Kidney (tissue), 14 donors: ENCODE measurements around the gene ECT2. TPM values are rescaled to one million over a fixed set of nuclear protein-coding genes. Genes with fewer than 3 reads are reported as not detected.

Experiments
- DNase-seq, 5 donors: peaks; one replicate each; pipeline ENCODE4 v3.0.0-alpha.2; 2013 to 2020
- FAIRE-seq: peaks from 2 replicates; lab custom pipeline; 2012; peaks lifted over from hg19 to GRCh38; lab: Jason Lieb, UNC
- H3K27ac ChIP-seq, 2 donors: one replicate each; pipeline ENCODE4 v1.7.0; 2013; ENCODE audit warnings: low read depth in 2 of 2, low read length in 2 of 2, inconsistent platforms in 1 of 2
- H3K27me3 ChIP-seq: one replicate; pipeline ENCODE4 v1.7.1; 2013; ENCODE audit warnings: low read length, inconsistent platforms; ENCODE audit not compliant: control insufficient read depth, insufficient read depth
- H3K36me3 ChIP-seq, 3 donors: one replicate each; pipeline versions ENCODE4 v1.7.0 to v1.7.1; 2013; ENCODE audit warnings: low read length in 3 of 3, control low read depth in 1 of 3, inconsistent platforms in 1 of 3; ENCODE audit not compliant: insufficient read depth in 3 of 3, control insufficient read depth in 2 of 3
- H3K4me1 ChIP-seq, 3 donors: one replicate each; pipeline versions ENCODE4 v1.7.0 to v1.7.1; 2013; ENCODE audit warnings: low read length in 3 of 3, inconsistent platforms in 1 of 3, low read depth in 1 of 3; ENCODE audit not compliant: control insufficient read depth in 2 of 3, insufficient read depth in 2 of 3
- H3K4me3 ChIP-seq, 3 donors: one replicate each; pipeline versions ENCODE4 v1.7.0 to v1.8.1; 2013; ENCODE audit warnings: low read length in 3 of 3, control low read depth in 1 of 3, inconsistent platforms in 1 of 3
- H3K9ac ChIP-seq, 3 donors: one replicate each; pipeline versions ENCODE4 v1.7.0 to v1.7.1; 2013; ENCODE audit warnings: low read length in 3 of 3, control low read depth in 1 of 3, inconsistent platforms in 1 of 3
- H3K9me3 ChIP-seq, 3 donors: one replicate each; pipeline versions ENCODE4 v1.7.0 to v1.7.1; 2013; ENCODE audit warnings: low read length in 3 of 3, control low read depth in 1 of 3, inconsistent platforms in 1 of 3; ENCODE audit not compliant: control insufficient read depth in 2 of 3, insufficient read depth in 1 of 3
- intact Hi-C: fragments of 100-400 bp; cut with DNase I; formaldehyde crosslinking; loops from one replicate; pipeline ENCODE4 v1.11.1; 2022
- polyA plus RNA-seq: library from polyadenylated mRNA; stranded (reverse); fragments of 350-450 nt; fragmentation: Illumina TruSeq; extraction: RNeasy Lipid Tissue Mini Kit (QIAGEN cat#74804); gene quantifications from one replicate; pipeline ENCODE4 v1.2.3, GENCODE V29; 2014; ENCODE audit warnings: low read depth, low replicate concordance; ENCODE audit not compliant: insufficient read depth
- total RNA-seq: library from RNA; stranded (reverse); fragmentation: NEBNext Ultra II Directional; extraction: Animal tissue kit (Norgen Biotek cat#: 25700); gene quantifications from one replicate; pipeline ENCODE4 v1.2.1, GENCODE V29; 2021
- TF ChIP-seq, protein P1 (sequence below): IDR thresholded peaks from 3 replicates; pipeline ENCODE4 v1.5.1; 2012; ENCODE audit warnings: mild to moderate bottlenecking, moderate library complexity, borderline replicate concordance; ENCODE audit not compliant: insufficient read depth; ENCODE audit errors: extremely low read depth
- donor health status: control.
- donor health status: control.
- donor health status: control.
- donor health status: control.
- donor health status: control.
- donor health status: DM: yes; HTN: yes; CAD: no.
- donor health status: Normal renal cell carcinoma (clear cell type).

Gene ECT2
- total and polyA plus RNA-seq, 2 donors from 2014 or later = 2.4 to 15.5 TPM

DNA sequence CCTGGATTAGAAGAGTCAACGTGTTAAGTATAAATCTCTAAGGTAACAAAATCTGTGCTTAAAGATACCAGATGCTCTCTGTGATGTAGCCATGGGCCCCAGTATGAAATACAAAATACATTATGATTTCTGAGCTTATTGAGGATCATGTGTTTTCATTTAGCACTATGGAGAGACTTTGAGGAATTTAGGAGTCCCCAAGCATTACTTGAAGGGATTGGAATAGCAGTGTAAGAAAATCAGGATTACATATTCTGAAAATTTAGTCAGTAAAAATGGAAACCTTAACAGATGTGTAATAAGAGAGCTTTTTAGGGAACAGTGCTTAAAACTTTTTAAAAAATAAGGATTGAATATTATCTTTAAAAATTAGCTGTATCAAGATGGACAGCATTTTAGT is 35.5 kb downstream of the ECT2 start:
- no peak for FAIRE-seq
- H3K27me3 ChIP-seq = no peaks in the 10 kb centered on the region
- TF ChIP-seq, protein P1, sequence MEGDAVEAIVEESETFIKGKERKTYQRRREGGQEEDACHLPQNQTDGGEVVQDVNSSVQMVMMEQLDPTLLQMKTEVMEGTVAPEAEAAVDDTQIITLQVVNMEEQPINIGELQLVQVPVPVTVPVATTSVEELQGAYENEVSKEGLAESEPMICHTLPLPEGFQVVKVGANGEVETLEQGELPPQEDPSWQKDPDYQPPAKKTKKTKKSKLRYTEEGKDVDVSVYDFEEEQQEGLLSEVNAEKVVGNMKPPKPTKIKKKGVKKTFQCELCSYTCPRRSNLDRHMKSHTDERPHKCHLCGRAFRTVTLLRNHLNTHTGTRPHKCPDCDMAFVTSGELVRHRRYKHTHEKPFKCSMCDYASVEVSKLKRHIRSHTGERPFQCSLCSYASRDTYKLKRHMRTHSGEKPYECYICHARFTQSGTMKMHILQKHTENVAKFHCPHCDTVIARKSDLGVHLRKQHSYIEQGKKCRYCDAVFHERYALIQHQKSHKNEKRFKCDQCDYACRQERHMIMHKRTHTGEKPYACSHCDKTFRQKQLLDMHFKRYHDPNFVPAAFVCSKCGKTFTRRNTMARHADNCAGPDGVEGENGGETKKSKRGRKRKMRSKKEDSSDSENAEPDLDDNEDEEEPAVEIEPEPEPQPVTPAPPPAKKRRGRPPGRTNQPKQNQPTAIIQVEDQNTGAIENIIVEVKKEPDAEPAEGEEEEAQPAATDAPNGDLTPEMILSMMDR = no peak
- DNase-seq = no peak
- H3K9ac ChIP-seq = no peak overlapping the region
- no peak overlapping the region for H3K4me3 ChIP-seq
- H3K4me1 ChIP-seq = no peaks in the 10 kb centered on the region
- intact Hi-C loops = no loop called here
- H3K36me3 ChIP-seq = no peaks in the 10 kb centered on the region
- H3K9me3 ChIP-seq = no peaks in the 10 kb centered on the region
- H3K27ac ChIP-seq = no peak overlapping the region

DNA sequence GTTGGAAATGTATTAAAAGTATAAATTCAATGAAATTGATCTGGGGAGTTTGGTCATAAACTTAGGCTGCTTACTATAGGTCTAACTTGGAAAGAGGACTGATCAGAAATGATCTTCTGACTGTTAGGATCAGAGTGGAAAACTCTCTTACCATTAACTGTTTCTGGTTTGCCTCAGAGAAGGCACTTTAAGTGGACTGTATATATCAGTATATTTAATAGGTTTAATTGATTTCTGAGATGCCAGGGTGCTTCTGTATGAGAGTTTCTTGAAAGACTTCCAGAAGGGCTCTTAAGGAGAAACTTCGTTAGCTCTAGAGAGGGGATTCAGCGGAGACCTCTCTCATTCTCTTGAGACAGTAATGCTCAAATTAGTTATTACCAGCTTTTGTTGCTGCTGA is 36.5 kb downstream of the ECT2 start:
- H3K27me3 ChIP-seq = no peaks in the 10 kb centered on the region
- no peaks in the 10 kb centered on the region for H3K9me3 ChIP-seq
- DNase-seq (no peak), FAIRE-seq (no peak)
- no peaks in the 10 kb centered on the region for H3K36me3 ChIP-seq
- TF ChIP-seq, protein P1 = no peak
- H3K27ac ChIP-seq = no peak overlapping the region
- H3K4me3 ChIP-seq = no peak overlapping the region
- intact Hi-C loops = no loop called here
- no peak overlapping the region for H3K9ac ChIP-seq
- no peaks in the 10 kb centered on the region for H3K4me1 ChIP-seq

DNA sequence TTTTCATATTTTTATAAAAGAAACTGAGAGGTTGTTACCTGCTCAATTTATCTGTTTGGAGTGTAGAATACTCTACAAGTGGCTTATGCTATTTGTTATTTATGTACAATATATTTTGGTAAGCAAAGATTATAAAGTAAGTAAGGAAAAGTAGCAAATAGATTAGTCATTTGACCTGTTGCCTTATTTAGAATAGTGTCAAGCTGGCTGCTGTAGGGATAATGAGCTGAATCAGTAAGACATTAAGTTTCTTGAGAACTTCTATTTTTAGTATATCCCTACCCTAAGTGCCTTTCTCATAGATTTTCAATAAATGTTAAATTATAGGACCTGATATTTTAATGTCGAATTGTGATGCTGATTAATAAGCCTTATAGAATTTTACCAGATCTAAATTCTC is 37.2 kb downstream of the ECT2 start:
- DNase-seq (no peak), FAIRE-seq (no peak)
- no peak overlapping the region for H3K27ac ChIP-seq
- H3K4me3 ChIP-seq = no peak overlapping the region
- TF ChIP-seq, protein P1 = no peak
- no peak overlapping the region for H3K9ac ChIP-seq
- no peaks in the 10 kb centered on the region for H3K4me1 ChIP-seq
- no peaks in the 10 kb centered on the region for H3K36me3 ChIP-seq
- H3K9me3 ChIP-seq = no peaks in the 10 kb centered on the region
- H3K27me3 ChIP-seq = no peaks in the 10 kb centered on the region
- intact Hi-C loops = no loop called here

DNA sequence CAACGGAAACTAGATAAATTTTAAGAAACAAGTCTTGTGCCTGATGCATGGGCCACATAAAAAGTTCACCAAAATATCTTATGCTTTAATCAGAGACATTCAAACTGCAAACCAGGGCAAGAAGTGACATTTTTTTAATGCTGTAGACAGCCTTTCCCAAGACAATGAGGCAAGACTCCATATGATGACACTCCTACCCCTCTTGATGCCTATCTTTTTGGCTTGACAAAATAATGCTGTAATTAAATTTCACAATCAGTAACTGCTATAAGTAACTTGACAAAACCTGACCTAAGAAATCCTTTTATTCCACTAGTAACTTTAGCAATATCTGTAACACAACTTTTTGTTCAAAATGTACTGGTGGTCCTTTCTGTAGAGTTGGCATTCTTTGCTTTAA is 48.7 kb downstream of the ECT2 start:
- intact Hi-C loops = no loop called here
- Histone ChIP-seq H3K27me3 (no peaks in the 10 kb centered on the region), H3K9me3 (no peaks in the 10 kb centered on the region), H3K36me3 (peaks cover 0 to 1% (median 0%) of the 10 kb centered on the region in 3 donors), H3K27ac (no peak overlapping the region), H3K9ac (no peak overlapping the region), H3K4me1 (no peaks in the 10 kb centered on the region), H3K4me3 (no peak overlapping the region)
- DNase-seq (no peak), FAIRE-seq (no peak)
- TF ChIP-seq, protein P1 = no peak
